Endodermal cell (in vitro differentiated cells): Measurements from ENCODE around the gene GAPT. TPM values are rescaled to one million over a fixed set of nuclear protein-coding genes. Genes with fewer than 3 reads are reported as not detected.

Experiments
- DNase-seq: peaks from one replicate; pipeline ENCODE4 v3.0.0-alpha.2; 2017
- H3K27ac ChIP-seq: 2 replicates; pipeline ENCODE4 v1.5.1; 2013; ENCODE audit warnings: mild to moderate bottlenecking, low read depth, low read length, moderate library complexity
- H3K27me3 ChIP-seq: 2 replicates; pipeline ENCODE4 v1.6.1; 2013; ENCODE audit warnings: mild to moderate bottlenecking, low read length, moderate library complexity; ENCODE audit not compliant: insufficient read depth, control insufficient read depth, poor library complexity, severe bottlenecking
- H3K36me3 ChIP-seq: 2 replicates; pipeline ENCODE4 v1.7.0; 2013; ENCODE audit warnings: mild to moderate bottlenecking, low read length, moderate library complexity; ENCODE audit not compliant: control insufficient read depth, insufficient read depth
- H3K4me1 ChIP-seq: one replicate; pipeline ENCODE4 v1.7.0; 2013; ENCODE audit warnings: low read length; ENCODE audit not compliant: control insufficient read depth, insufficient read depth
- H3K4me3 ChIP-seq: 2 replicates; pipeline ENCODE4 v1.5.1; 2013; ENCODE audit warnings: mild to moderate bottlenecking, low read length, moderate library complexity
- H3K9ac ChIP-seq: 2 replicates; pipeline ENCODE4 v1.6.1; 2013; ENCODE audit warnings: mild to moderate bottlenecking, low read length, moderate library complexity; ENCODE audit not compliant: poor library complexity, severe bottlenecking; ENCODE audit errors: extremely low read depth
- H3K9me3 ChIP-seq: 2 replicates; pipeline ENCODE4 v1.6.1; 2013; ENCODE audit warnings: mild to moderate bottlenecking, low read length, moderate library complexity; ENCODE audit not compliant: control insufficient read depth
- H3K27ac Mint-ChIP-seq: 2 replicates; pipeline ENCODE4 v1.8.0; 2020; ENCODE audit warnings: mixed read lengths
- H3K27me3 Mint-ChIP-seq: 2 replicates; pipeline ENCODE4 v1.8.0; 2021; ENCODE audit warnings: mild to moderate bottlenecking, mixed read lengths; ENCODE audit not compliant: insufficient read depth
- H3K36me3 Mint-ChIP-seq: 2 replicates; pipeline ENCODE4 v1.8.0; 2020; ENCODE audit warnings: low read depth, mixed read lengths
- H3K4me1 Mint-ChIP-seq: 2 replicates; pipeline ENCODE4 v1.8.0; 2020; ENCODE audit warnings: mixed read lengths
- H3K4me3 Mint-ChIP-seq: 2 replicates; pipeline ENCODE4 v1.8.0; 2020; ENCODE audit warnings: mild to moderate bottlenecking, moderate library complexity, mixed read lengths
- H3K9me3 Mint-ChIP-seq: 2 replicates; pipeline ENCODE4 v1.8.0; 2020; ENCODE audit warnings: mild to moderate bottlenecking, mixed read lengths
- WGBS, 2 experiments: methylation state at CpG; one replicate each; pipeline versions ENCODE4 v1.1.5 to v1.1.7; 2013; ENCODE audit warnings: missing lambda C conversion rate in 2 of 2, mixed read lengths in 1 of 2; ENCODE audit not compliant: insufficient coverage in 1 of 2, insufficient read length in 1 of 2; 5-methylcytosine and 5-hydroxymethylcytosine counted together
- total RNA-seq, 2 donors: library from RNA; stranded (reverse); fragmentation: NEBNext Ultra II Directional in 1 of 2; extraction: Animal tissue kit (Norgen Biotek cat#: 25700) in 1 of 2; gene quantifications; 2 replicates in 1 of 2; 3 replicates in 1 of 2; pipeline ENCODE4 v1.2.1, GENCODE V29; 2021
- TF ChIP-seq, protein P1 (sequence below): fragments of 200-600 bp; sonication (generic); conservative IDR thresholded peaks from 2 replicates; pipeline ENCODE4 v1.5.0; 2021; ENCODE audit warnings: antibody characterized with exemption, mild to moderate bottlenecking

GAPT gene
- total RNA-seq, 2 donors from 2014 or later, result 0.13 to 1.9 TPM

DNA sequence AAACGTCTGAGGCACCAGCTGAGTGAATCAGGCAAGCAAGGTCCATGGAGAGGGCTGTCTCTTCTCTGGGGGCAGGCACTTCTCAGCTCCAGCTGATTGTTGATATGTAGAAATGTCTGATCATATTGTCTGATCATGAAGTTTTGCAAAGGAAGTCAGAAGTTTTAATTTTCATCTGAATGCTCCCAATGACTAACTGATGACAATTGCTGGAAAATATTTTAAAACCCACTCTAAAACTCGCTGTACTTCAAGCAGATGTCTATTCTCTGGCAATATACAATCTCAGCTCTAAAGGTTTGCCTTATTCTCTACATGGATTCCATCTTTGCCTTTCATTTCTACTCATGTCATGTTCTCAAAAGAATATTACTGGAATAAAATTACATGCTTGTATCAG is 44.0 kb upstream of the GAPT start:
- no peaks in the 10 kb centered on the region for H3K4me1 ChIP-seq
- no peak overlapping the region for H3K9ac ChIP-seq
- H3K9me3 ChIP-seq, result no peaks in the 10 kb centered on the region
- Mint-ChIP-seq H3K27ac (no peak overlapping the region), H3K36me3 (peaks cover 3% of the 10 kb centered on the region), H3K4me3 (no peak overlapping the region), H3K4me1 (no peaks in the 10 kb centered on the region), H3K9me3 (peaks cover 10% of the 10 kb centered on the region), H3K27me3 (no peaks in the 10 kb centered on the region)
- H3K27me3 ChIP-seq, result no peaks in the 10 kb centered on the region
- no peaks in the 10 kb centered on the region for H3K36me3 ChIP-seq
- no peak overlapping the region for H3K27ac ChIP-seq
- TF ChIP-seq, protein P1, sequence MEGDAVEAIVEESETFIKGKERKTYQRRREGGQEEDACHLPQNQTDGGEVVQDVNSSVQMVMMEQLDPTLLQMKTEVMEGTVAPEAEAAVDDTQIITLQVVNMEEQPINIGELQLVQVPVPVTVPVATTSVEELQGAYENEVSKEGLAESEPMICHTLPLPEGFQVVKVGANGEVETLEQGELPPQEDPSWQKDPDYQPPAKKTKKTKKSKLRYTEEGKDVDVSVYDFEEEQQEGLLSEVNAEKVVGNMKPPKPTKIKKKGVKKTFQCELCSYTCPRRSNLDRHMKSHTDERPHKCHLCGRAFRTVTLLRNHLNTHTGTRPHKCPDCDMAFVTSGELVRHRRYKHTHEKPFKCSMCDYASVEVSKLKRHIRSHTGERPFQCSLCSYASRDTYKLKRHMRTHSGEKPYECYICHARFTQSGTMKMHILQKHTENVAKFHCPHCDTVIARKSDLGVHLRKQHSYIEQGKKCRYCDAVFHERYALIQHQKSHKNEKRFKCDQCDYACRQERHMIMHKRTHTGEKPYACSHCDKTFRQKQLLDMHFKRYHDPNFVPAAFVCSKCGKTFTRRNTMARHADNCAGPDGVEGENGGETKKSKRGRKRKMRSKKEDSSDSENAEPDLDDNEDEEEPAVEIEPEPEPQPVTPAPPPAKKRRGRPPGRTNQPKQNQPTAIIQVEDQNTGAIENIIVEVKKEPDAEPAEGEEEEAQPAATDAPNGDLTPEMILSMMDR, result no peak
- no peak overlapping the region for H3K4me3 ChIP-seq
- WGBS, 2 experiments, result 85 to 87% methylated on average over 2 of the region's 2 CpGs
- DNase-seq, result no peak

DNA sequence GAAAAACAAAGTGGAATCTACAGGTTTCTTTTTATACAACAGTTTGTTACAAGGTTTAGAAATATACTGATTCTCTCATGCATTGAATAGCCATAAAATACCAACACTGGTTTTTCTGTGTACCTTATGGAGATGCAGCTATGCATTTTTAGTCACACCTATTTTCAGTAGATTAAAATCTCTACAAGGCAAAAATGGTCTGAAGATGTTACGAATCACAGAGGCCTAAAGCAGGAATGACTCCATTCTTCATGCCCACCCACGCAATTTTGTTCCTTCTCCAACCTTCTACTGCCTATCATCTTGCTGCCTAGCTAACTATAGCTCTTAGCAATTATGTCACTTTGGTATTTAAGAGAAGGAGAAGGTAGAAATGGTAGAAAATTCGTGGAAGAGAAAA is 41.2 kb upstream of the GAPT start:
- no peaks in the 10 kb centered on the region for H3K9me3 ChIP-seq
- peaks cover 16% of the 10 kb centered on the region for H3K36me3 Mint-ChIP-seq
- TF ChIP-seq, protein P1, result no peak
- peaks cover 21% of the 10 kb centered on the region for H3K36me3 ChIP-seq
- peaks cover 10% of the 10 kb centered on the region for H3K9me3 Mint-ChIP-seq
- no peak overlapping the region for H3K4me3 ChIP-seq
- H3K4me1 ChIP-seq, result no peaks in the 10 kb centered on the region
- H3K9ac ChIP-seq, result no peak overlapping the region
- no peaks in the 10 kb centered on the region for H3K4me1 Mint-ChIP-seq
- H3K27me3 ChIP-seq, result no peaks in the 10 kb centered on the region
- H3K27ac Mint-ChIP-seq, result no peak overlapping the region
- H3K4me3 Mint-ChIP-seq, result no peak overlapping the region
- H3K27me3 Mint-ChIP-seq, result no peaks in the 10 kb centered on the region
- no peak overlapping the region for H3K27ac ChIP-seq
- no peak for DNase-seq
- 92 to 95% methylated on average over 2 to 3 of the region's 3 CpGs for WGBS, 2 experiments

DNA sequence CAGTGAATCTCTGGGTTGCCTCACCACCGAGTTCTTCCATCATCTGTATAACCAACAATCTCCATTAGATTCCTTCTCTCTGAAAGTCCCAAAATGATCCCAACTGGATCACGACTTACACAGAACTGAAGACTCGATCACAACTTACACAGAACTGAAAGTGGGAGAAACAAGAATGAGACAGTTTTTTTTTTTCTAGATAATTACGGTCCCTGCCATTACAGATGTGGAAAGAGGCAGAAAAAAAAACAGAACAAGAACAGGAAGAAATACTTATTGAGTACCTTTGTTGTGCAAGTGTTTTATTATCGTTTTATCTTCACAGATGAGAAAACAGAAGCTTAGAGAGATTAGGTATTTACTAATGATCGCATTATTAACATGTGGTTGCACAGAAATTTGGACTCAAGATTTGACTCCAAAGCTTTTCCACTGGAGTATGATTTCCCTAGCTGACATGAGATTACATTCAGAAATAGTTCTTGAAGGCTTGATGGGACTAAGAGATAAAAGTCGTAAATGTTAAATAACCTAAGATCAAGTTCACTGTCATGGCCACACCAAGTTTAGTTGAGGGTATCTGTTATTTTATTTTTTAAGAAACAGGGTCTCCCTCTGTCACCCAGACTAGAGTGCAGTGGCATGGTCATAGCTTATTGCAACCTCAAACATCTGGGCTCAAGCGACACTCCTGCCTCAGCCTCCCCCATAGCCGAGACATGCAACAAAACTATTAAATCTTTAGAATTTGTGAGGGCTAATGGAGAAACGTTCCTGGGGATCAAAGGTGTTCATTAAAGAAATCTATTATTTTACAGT is 40.2 kb upstream of the GAPT start:
- TF ChIP-seq, protein P1, result no peak
- Histone ChIP-seq H3K4me3 (no peak overlapping the region), H3K4me1 (no peaks in the 10 kb centered on the region), H3K36me3 (peaks cover 31% of the 10 kb centered on the region), H3K9me3 (no peaks in the 10 kb centered on the region), H3K27me3 (no peaks in the 10 kb centered on the region), H3K9ac (no peak overlapping the region), H3K27ac (no peak overlapping the region)
- Mint-ChIP-seq H3K4me3 (no peak overlapping the region), H3K4me1 (peaks cover 2% of the 10 kb centered on the region), H3K36me3 (peaks cover 21% of the 10 kb centered on the region), H3K27me3 (no peaks in the 10 kb centered on the region), H3K9me3 (peaks cover 7% of the 10 kb centered on the region), H3K27ac (no peak overlapping the region)
- WGBS, 2 experiments, result 92 to 97% methylated on average over 9 to 10 of the region's 10 CpGs
- no peak for DNase-seq
